HL-60 (cell line): ENCODE results near the gene DKK3.

ENCODE experiments used
- DNase-seq, 2 experiments: peaks; one replicate each; pipeline ENCODE4 v3.0.0-alpha.2; 2010 to 2020; ENCODE audit warnings: low read depth in 1 of 2, low spot score in 1 of 2
- H3K27ac ChIP-seq: fragments of 250-450 bp; sonication (Bioruptor Pico); replicated peaks from 2 replicates; pipeline ENCODE4 v1.5.1; 2020; ENCODE audit warnings: mild to moderate bottlenecking, moderate library complexity
- H3K27me3 ChIP-seq: fragments of 250-450 bp; sonication (Bioruptor Pico); 2 replicates; pipeline ENCODE4 v1.5.1; 2021; ENCODE audit warnings: mild to moderate bottlenecking, moderate library complexity; ENCODE audit not compliant: insufficient read depth, poor library complexity, severe bottlenecking
- H3K4me3 ChIP-seq: replicated peaks from 2 replicates; pipeline ENCODE4 v1.5.1; 2011; ENCODE audit warnings: mild to moderate bottlenecking, control low read depth, low read length; ENCODE audit not compliant: insufficient read depth
- GABPA ChIP-seq: IDR thresholded peaks from 2 replicates; pipeline ENCODE4 v1.6.1; 2012; ENCODE audit warnings: low read depth
- POLR2AphosphoS5 ChIP-seq: IDR thresholded peaks from 2 replicates; pipeline ENCODE4 v1.6.1; 2012; ENCODE audit warnings: low read depth
- SPI1 ChIP-seq: IDR thresholded peaks from 2 replicates; pipeline ENCODE4 v1.6.1; 2012; ENCODE audit warnings: low read depth, mild to moderate bottlenecking, borderline replicate concordance
- TF ChIP-seq, protein P1 (sequence below): IDR thresholded peaks from 2 replicates; pipeline ENCODE4 v1.6.1; 2012; ENCODE audit warnings: low read depth; ENCODE audit not compliant: insufficient replicate concordance
- TF ChIP-seq, protein P2 (sequence below): IDR thresholded peaks from one replicate; pipeline ENCODE4 v1.5.1; 2011; ENCODE audit warnings: low read length, control low read depth, inconsistent platforms; ENCODE audit not compliant: insufficient read depth

Gene DKK3

DNA sequence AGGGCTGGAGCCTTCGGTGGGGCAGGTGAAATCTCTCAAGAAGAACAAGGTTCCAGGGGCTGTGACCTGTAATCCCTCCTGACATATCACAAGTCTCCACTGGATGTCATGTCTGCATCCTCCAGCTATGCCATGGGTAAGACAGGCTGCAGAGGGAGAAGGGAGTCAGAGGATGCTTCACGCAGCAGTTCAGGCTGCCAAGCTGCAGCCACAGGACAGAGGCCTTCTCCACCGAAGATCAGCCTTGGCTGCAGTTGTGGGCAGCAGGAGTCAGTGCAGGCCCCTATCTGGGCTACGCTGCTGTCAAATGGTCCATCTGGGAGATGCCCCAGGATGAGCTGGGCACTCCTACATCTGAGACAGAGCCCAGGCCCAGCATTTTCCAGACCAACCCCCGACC lies 25.0 kb downstream of the DKK3 start:
- Histone ChIP-seq H3K27me3 (no peaks in the 10 kb centered on the region), H3K4me3 (no peak overlapping the region), H3K27ac (no peak overlapping the region)
- TF ChIP-seq, protein P1, sequence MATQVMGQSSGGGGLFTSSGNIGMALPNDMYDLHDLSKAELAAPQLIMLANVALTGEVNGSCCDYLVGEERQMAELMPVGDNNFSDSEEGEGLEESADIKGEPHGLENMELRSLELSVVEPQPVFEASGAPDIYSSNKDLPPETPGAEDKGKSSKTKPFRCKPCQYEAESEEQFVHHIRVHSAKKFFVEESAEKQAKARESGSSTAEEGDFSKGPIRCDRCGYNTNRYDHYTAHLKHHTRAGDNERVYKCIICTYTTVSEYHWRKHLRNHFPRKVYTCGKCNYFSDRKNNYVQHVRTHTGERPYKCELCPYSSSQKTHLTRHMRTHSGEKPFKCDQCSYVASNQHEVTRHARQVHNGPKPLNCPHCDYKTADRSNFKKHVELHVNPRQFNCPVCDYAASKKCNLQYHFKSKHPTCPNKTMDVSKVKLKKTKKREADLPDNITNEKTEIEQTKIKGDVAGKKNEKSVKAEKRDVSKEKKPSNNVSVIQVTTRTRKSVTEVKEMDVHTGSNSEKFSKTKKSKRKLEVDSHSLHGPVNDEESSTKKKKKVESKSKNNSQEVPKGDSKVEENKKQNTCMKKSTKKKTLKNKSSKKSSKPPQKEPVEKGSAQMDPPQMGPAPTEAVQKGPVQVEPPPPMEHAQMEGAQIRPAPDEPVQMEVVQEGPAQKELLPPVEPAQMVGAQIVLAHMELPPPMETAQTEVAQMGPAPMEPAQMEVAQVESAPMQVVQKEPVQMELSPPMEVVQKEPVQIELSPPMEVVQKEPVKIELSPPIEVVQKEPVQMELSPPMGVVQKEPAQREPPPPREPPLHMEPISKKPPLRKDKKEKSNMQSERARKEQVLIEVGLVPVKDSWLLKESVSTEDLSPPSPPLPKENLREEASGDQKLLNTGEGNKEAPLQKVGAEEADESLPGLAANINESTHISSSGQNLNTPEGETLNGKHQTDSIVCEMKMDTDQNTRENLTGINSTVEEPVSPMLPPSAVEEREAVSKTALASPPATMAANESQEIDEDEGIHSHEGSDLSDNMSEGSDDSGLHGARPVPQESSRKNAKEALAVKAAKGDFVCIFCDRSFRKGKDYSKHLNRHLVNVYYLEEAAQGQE, result no peak
- TF ChIP-seq POLR2AphosphoS5, result no peak
- TF ChIP-seq SPI1, result no peak
- TF ChIP-seq, protein P2, sequence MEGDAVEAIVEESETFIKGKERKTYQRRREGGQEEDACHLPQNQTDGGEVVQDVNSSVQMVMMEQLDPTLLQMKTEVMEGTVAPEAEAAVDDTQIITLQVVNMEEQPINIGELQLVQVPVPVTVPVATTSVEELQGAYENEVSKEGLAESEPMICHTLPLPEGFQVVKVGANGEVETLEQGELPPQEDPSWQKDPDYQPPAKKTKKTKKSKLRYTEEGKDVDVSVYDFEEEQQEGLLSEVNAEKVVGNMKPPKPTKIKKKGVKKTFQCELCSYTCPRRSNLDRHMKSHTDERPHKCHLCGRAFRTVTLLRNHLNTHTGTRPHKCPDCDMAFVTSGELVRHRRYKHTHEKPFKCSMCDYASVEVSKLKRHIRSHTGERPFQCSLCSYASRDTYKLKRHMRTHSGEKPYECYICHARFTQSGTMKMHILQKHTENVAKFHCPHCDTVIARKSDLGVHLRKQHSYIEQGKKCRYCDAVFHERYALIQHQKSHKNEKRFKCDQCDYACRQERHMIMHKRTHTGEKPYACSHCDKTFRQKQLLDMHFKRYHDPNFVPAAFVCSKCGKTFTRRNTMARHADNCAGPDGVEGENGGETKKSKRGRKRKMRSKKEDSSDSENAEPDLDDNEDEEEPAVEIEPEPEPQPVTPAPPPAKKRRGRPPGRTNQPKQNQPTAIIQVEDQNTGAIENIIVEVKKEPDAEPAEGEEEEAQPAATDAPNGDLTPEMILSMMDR, result no peak
- no peak for TF ChIP-seq GABPA
- DNase-seq, result no peak

DNA sequence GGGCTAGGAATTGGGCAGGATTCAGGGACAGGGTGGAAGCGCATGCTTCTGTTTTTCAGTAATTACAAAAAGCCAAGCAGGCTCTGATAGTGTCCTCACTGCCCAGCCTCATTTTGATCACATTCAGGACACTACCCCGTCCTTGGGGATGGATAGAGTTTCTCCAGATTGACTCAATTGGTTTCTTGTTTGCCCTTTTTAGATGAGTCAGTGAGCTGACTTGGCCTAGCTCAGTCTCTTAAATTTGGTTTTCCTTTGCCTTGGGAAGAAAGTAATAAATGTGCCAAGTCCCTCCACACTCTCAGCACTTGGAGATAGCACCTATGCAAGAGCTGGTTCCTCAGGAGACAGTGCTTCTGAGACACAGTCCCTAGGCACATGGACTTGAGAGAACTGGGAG lies 25.5 kb downstream of the DKK3 start:
- TF ChIP-seq, protein P1, result no peak
- TF ChIP-seq POLR2AphosphoS5 (no peak), GABPA (no peak), SPI1 (no peak)
- TF ChIP-seq, protein P2, result no peak
- Histone ChIP-seq H3K27ac (no peak overlapping the region), H3K27me3 (no peaks in the 10 kb centered on the region), H3K4me3 (no peak overlapping the region)
- no peak for DNase-seq

DNA sequence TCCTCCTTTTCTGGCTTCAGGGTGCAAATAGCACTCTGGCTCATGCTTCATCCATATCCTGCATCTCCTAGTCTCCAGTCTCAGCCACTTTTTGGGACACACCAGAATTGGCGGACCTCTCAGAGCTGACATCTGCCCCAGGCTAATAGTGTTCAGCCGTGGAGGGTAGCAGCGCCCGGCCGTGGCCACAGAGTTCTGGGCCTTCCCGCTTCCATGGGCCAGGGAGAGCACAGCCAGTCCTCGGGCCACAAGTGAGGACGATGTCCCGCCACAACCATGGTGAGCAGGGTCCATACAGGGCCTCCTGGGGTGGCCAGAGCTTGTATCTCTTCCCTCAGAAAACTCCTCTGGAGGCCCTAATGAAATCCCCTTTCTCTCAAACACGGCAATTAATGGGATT lies 26.0 kb downstream of the DKK3 start:
- H3K27ac ChIP-seq, result no peak overlapping the region

More for the DNA sequence above, 26.0 kb downstream of the DKK3 start:
- no peaks in the 10 kb centered on the region for H3K27me3 ChIP-seq
- no peak for TF ChIP-seq POLR2AphosphoS5
- TF ChIP-seq SPI1, result no peak
- TF ChIP-seq GABPA, result no peak
- TF ChIP-seq, protein P1, result no peak
- TF ChIP-seq, protein P2, result no peak
- no peak overlapping the region for H3K4me3 ChIP-seq
- DNase-seq, result no peak
